MM.1S (cell line): ENCODE measurements around the gene SLC16A12.
A peak's percentile ranks its signal among the peaks of the same experiment; 100 is the strongest.
"Not testable (repeated sequence)": the region's sequence is repeated elsewhere in the genome, so short reads cannot be mapped to it uniquely, and the experiment has no call there.

Experiments used
- DNase-seq: peaks from one replicate; pipeline ENCODE4 v3.0.0-alpha.2; 2015
- H2AFZ ChIP-seq: fragments of 300-600 bp; sonication (generic); 2 replicates; pipeline ENCODE4 v1.6.0; 2016; ENCODE audit warnings: antibody characterized with exemption, low read length
- H3F3A ChIP-seq: fragments of 300-600 bp; sonication (generic); 2 replicates; pipeline ENCODE4 v1.6.1; 2016; ENCODE audit warnings: mild to moderate bottlenecking, antibody characterized with exemption, low read length, moderate library complexity, mixed read lengths; ENCODE audit not compliant: insufficient read depth
- H3K27ac ChIP-seq: fragments of 300-600 bp; sonication (generic); 2 replicates; pipeline ENCODE4 v1.5.1; 2016; ENCODE audit warnings: mild to moderate bottlenecking, low read length
- H3K27me3 ChIP-seq: fragments of 300-600 bp; sonication (generic); replicated peaks from 2 replicates; pipeline ENCODE4 v1.6.0; 2016; ENCODE audit warnings: low read length; ENCODE audit not compliant: insufficient read depth
- H3K36me3 ChIP-seq: fragments of 300-600 bp; sonication (generic); replicated peaks from 2 replicates; pipeline ENCODE4 v1.6.1; 2016; ENCODE audit warnings: mild to moderate bottlenecking, low read length, mixed read lengths; ENCODE audit not compliant: insufficient read depth
- H3K4me1 ChIP-seq: fragments of 300-600 bp; sonication (generic); 2 replicates; pipeline ENCODE4 v1.6.1; 2016; ENCODE audit warnings: low read length, mixed read lengths
- H3K4me2 ChIP-seq: fragments of 300-600 bp; sonication (generic); 2 replicates; pipeline ENCODE4 v1.6.0; 2016; ENCODE audit warnings: low read depth, low read length
- H3K4me3 ChIP-seq: fragments of 300-600 bp; sonication (generic); 2 replicates; pipeline ENCODE4 v1.5.1; 2016; ENCODE audit warnings: low read length, mixed read lengths
- H3K79me2 ChIP-seq: fragments of 300-600 bp; sonication (generic); 2 replicates; pipeline ENCODE4 v1.6.1; 2016; ENCODE audit warnings: mixed run types, low read length, mixed read lengths
- H3K9ac ChIP-seq: fragments of 300-600 bp; sonication (generic); 2 replicates; pipeline ENCODE4 v1.6.1; 2016; ENCODE audit warnings: low read length, mixed read lengths
- H3K9me2 ChIP-seq: fragments of 300-600 bp; sonication (generic); replicated peaks from 2 replicates; pipeline ENCODE4 v1.6.1; 2016; ENCODE audit warnings: mild to moderate bottlenecking, low read length, mixed read lengths; ENCODE audit not compliant: insufficient read depth
- H3K9me3 ChIP-seq: fragments of 300-600 bp; sonication (generic); replicated peaks from 2 replicates; pipeline ENCODE4 v1.6.1; 2016; ENCODE audit warnings: mild to moderate bottlenecking, low read length, mixed read lengths; ENCODE audit not compliant: insufficient read depth
- H4K20me1 ChIP-seq: fragments of 300-600 bp; sonication (generic); 2 replicates; pipeline ENCODE4 v1.6.1; 2016; ENCODE audit warnings: mild to moderate bottlenecking, low read length, moderate library complexity, mixed read lengths; ENCODE audit not compliant: insufficient read depth
- EZH2 ChIP-seq: fragments of 300-600 bp; sonication (generic); optimal IDR thresholded peaks from 2 replicates; pipeline ENCODE3; 2017; ENCODE audit warnings: low read depth, mild to moderate bottlenecking, antibody characterized with exemption, low read length, mixed read lengths
- EZH2phosphoT487 ChIP-seq: fragments of 300-600 bp; sonication (generic); IDR thresholded peaks from 2 replicates; pipeline ENCODE4 v1.6.1; 2018; ENCODE audit warnings: antibody characterized with exemption, low read length
- TF ChIP-seq, protein P1 (sequence below): fragments of 300-600 bp; sonication (generic); IDR thresholded peaks from 2 replicates; pipeline ENCODE4 v1.5.1; 2016; ENCODE audit warnings: antibody characterized with exemption, low read length, mixed read lengths

The SLC16A12 gene

DNA sequence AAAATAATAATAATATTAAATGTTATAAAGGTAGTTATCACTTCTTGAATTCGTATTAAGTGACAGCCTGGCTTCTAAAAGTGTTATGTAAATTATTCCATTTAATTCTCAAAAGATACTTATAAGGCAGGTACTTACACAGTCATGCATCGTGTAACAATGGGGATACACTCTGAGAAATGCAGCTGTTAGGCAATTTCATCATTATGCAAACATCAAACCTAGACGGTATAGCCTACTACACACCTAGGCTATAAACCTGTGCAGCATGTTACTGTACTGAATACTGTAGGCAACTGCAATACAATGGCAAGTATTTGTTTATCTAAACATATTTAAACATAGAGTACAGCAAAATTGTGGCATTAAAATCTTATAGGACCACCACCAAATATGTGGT is 141.5 kb downstream of the SLC16A12 start:
- H3K36me3 ChIP-seq: no peaks in the 10 kb centered on the region
- no peak overlapping the region for H3K4me3 ChIP-seq
- H2AFZ ChIP-seq: no peak overlapping the region
- no peaks in the 10 kb centered on the region for H3K79me2 ChIP-seq
- peaks cover 28% of the 10 kb centered on the region for H3F3A ChIP-seq
- no peaks in the 10 kb centered on the region for H4K20me1 ChIP-seq
- no peak overlapping the region for H3K27ac ChIP-seq
- no peak overlapping the region for H3K9ac ChIP-seq
- no peaks in the 10 kb centered on the region for H3K9me3 ChIP-seq
- H3K4me2 ChIP-seq: no peak overlapping the region
- no peaks in the 10 kb centered on the region for H3K9me2 ChIP-seq
- TF ChIP-seq EZH2: no peak
- no peak for TF ChIP-seq EZH2phosphoT487
- TF ChIP-seq, protein P1, sequence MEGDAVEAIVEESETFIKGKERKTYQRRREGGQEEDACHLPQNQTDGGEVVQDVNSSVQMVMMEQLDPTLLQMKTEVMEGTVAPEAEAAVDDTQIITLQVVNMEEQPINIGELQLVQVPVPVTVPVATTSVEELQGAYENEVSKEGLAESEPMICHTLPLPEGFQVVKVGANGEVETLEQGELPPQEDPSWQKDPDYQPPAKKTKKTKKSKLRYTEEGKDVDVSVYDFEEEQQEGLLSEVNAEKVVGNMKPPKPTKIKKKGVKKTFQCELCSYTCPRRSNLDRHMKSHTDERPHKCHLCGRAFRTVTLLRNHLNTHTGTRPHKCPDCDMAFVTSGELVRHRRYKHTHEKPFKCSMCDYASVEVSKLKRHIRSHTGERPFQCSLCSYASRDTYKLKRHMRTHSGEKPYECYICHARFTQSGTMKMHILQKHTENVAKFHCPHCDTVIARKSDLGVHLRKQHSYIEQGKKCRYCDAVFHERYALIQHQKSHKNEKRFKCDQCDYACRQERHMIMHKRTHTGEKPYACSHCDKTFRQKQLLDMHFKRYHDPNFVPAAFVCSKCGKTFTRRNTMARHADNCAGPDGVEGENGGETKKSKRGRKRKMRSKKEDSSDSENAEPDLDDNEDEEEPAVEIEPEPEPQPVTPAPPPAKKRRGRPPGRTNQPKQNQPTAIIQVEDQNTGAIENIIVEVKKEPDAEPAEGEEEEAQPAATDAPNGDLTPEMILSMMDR: no peak
- peaks cover 23% of the 10 kb centered on the region for H3K4me1 ChIP-seq
- no peaks in the 10 kb centered on the region for H3K27me3 ChIP-seq
- DNase-seq: no peak

DNA sequence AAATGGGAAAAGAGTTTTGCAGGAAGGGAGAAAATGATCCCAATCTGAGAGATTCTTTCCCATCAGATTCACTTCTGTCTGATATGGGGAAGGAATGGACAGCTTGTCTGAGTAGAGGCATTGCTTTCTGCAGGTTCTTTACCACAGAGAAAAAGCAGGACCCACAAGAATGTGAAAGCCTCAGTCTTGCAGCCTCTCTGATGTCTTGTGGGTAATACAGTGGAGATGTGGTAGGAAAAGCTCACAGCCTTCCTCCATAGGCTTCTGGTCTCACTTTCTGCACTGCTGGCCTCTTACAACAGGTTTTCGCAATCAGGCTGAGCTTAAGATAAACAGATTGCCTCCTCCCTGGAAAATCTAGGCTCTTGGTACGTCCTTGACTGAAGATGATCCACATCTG is 142.4 kb downstream of the SLC16A12 start:
- Histone ChIP-seq H3K27me3 (no peaks in the 10 kb centered on the region), H3K4me3 (peak overlapping the region; percentile 35), H3K36me3 (no peaks in the 10 kb centered on the region), H3K27ac (peak overlapping the region; percentile 78; the same call in 1 of the 2 replicates), H3K9ac (no peak overlapping the region), H3K9me3 (no peaks in the 10 kb centered on the region), H3K9me2 (no peaks in the 10 kb centered on the region), H3K4me1 (peaks cover 23% of the 10 kb centered on the region), H2AFZ (no peak overlapping the region), H3F3A (peaks cover 28% of the 10 kb centered on the region), H3K79me2 (no peaks in the 10 kb centered on the region), H3K4me2 (peak overlapping the region; percentile 76), H4K20me1 (no peaks in the 10 kb centered on the region)
- no peak for TF ChIP-seq EZH2
- TF ChIP-seq EZH2phosphoT487: no peak
- TF ChIP-seq, protein P1: no peak
- DNase-seq: peak; percentile 82

DNA sequence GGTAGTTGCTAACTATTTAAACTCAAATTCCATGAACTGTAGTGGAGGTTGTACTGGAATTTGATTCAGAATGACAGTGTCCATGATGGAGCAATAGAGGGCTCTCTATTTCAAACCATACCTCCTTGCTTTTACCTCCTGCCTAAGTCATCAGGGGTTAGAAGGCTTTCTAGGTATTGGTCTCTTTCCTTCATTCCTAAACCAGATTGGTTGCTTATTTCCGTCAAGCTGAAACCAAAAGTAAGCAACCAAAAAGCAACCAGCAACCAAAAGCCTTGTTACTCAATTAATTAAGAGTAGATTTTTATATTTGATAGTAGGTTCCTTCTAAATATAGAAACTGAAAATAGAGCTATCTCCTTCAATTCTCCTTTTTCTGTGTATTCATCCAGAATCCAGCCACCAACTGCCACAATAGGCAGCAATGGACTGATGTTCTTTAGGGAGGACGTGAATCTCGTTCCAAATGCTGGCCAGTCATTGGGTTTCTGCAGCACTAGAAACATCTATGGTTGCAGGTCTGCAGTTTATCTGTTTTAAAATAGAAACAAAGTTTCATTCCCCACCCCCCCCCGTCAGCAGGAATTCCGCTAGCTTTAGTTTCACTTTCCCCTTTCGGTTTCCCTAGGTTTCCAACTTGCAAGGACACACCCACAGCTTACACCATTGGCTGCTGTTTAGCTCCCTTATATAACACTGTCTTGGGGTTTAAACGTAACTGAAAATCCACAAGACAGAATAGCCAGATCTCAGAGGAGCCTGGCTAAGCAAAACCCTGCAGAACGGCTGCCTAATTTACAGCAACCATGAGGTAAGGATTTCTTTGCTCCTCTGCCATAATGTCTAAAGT is 143.3 kb downstream of the SLC16A12 start, which contains the start of gene IFIT1:
Gene IFIT1, plus strand, starts transcription at position 717 of the 850 bp plus-strand sequence. Its CDS starts 90 bp downstream, at position 807.
- peaks cover 28% of the 10 kb centered on the region for H3F3A ChIP-seq
- H3K27ac ChIP-seq: peak within 1 kb of the TSS; percentile 78
- no peaks in the 10 kb centered on the region for H3K79me2 ChIP-seq
- TF ChIP-seq EZH2: no peak
- no peak for TF ChIP-seq EZH2phosphoT487
- TF ChIP-seq, protein P1: peak; percentile 19; the same call in 1 of the 2 replicates
- no peaks in the 10 kb centered on the region for H4K20me1 ChIP-seq
- no peaks in the 10 kb centered on the region for H3K36me3 ChIP-seq
- no peak within 1 kb of the TSS for H3K9ac ChIP-seq
- H3K9me3 ChIP-seq: no peaks in the 10 kb centered on the region
- peaks cover 23% of the 10 kb centered on the region for H3K4me1 ChIP-seq
- no peak within 1 kb of the TSS for H2AFZ ChIP-seq
- H3K9me2 ChIP-seq: no peaks in the 10 kb centered on the region
- H3K4me3 ChIP-seq: peak within 1 kb of the TSS; percentile 41
- peak within 1 kb of the TSS; percentile 76 for H3K4me2 ChIP-seq
- DNase-seq: peak; percentile 96
- no peaks in the 10 kb centered on the region for H3K27me3 ChIP-seq

DNA sequence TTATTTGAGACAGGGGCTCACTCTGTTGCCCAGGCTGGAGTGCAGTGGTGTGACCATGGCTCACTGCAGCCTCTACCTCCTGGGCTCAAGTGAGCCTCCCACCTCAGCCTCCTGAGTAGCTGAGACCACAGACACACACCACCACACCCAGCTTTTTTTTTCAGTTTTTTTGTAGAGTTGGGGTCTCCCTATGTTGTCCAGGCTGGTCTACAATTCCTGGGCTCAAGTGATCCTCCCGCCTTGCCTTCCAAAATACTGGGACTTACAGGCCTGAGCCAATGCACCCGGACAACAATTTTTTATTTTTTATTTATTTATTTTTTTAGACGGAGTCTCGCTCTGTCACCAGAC is 144.2 kb downstream of the SLC16A12 start:
- H3K36me3 ChIP-seq, H4K20me1 ChIP-seq, H3K9me3 ChIP-seq, DNase-seq, H3K9me2 ChIP-seq, H3K9ac ChIP-seq, H3K27me3 ChIP-seq, H2AFZ ChIP-seq, H3K4me3 ChIP-seq, H3K27ac ChIP-seq, H3K79me2 ChIP-seq: not testable (repeated sequence)
- Histone ChIP-seq H3K4me1 (peaks cover 23% of the 10 kb centered on the region), H3K4me2 (peak overlapping the region; percentile 76; the same call in 1 of the 2 replicates), H3F3A (peaks cover 28% of the 10 kb centered on the region)
